ENCODE results near the gene E2F7. TPM values are rescaled to one million over a fixed set of nuclear protein-coding genes. Genes with fewer than 3 reads are reported as not detected.

E2F7 gene
- total and polyA plus RNA-seq, 2 of the 8 experiments (the other 6 are each of a cell fraction or from before 2014, with no cell fraction given), result 8.8 to 18.5 TPM

- no peak for TF ChIP-seq RNF2 (IDR thresholded peaks at IDR 0.05; ENCODE audit: borderline replicate concordance, low read depth, low read length, missing control alignments, poor library complexity, severe bottlenecking)
- 0 out of 2 replicates have a peak, but pooled peaks have one; percentile 5 for TF ChIP-seq GTF2F1 (IDR thresholded peaks at IDR 0.05; ENCODE audit: borderline replicate concordance, low read depth, low read length)
- TF ChIP-seq SP1 (IDR thresholded peaks at IDR 0.05; ENCODE audit: low read depth, low read length), result peak; percentile 86
- TF ChIP-seq POU5F1 (IDR thresholded peaks at IDR 0.05; ENCODE audit: low read depth, low read length), result peak; percentile 77; the same call in 1 of the 2 replicates
- no peak for TF ChIP-seq USF2 (IDR thresholded peaks at IDR 0.05; ENCODE audit: low read length)
- peak; percentile 75 for TF ChIP-seq TAF7 (optimal IDR thresholded peaks at IDR 0.05; ENCODE audit: borderline replicate concordance, low read depth, low read length)
- peak; percentile 42; the same call in 1 of the 2 replicates for TF ChIP-seq YY1 (IDR thresholded peaks at IDR 0.05; ENCODE audit: low read depth, low read length)
- TF ChIP-seq SP2 (IDR thresholded peaks at IDR 0.05; ENCODE audit: low read length), result no peak
- no peak for TF ChIP-seq BCL11A (IDR thresholded peaks at IDR 0.05; ENCODE audit: low read depth in 2 of 2, low read length in 2 of 2)
- no peak for TF ChIP-seq BACH1 (IDR thresholded peaks at IDR 0.05; ENCODE audit: low read length)
- no peak for TF ChIP-seq EGR1 (IDR thresholded peaks at IDR 0.05; ENCODE audit: borderline replicate concordance, low read depth, low read length)
- peak; percentile 79 for TF ChIP-seq PHF8 (conservative IDR thresholded peaks at IDR 0.05; ENCODE audit: low read depth, low read length)
- TF ChIP-seq TBP (IDR thresholded peaks at IDR 0.05; ENCODE audit: low read depth, low read length), result peak; percentile 73
- no peak for TF ChIP-seq SIRT6 (IDR thresholded peaks at IDR 0.05; ENCODE audit: low read length)
- TF ChIP-seq CREB1 (IDR thresholded peaks at IDR 0.05), result peak; percentile 41
- peak; percentile 42 to 50; a peak in 2 of 4 replicates for TF ChIP-seq SIN3A (conservative IDR thresholded peaks at IDR 0.05 in 1 of 2, IDR thresholded peaks at IDR 0.05 in 1 of 2; ENCODE audit: low read depth in 1 of 2, low read length in 2 of 2)
- TF ChIP-seq TAF1 (IDR thresholded peaks at IDR 0.05; ENCODE audit: low read depth, low read length), result peak; percentile 69
- TF ChIP-seq NRF1 (IDR thresholded peaks at IDR 0.05; ENCODE audit: low read depth, low read length), result 0 out of 2 replicates have a peak, but pooled peaks have one; percentile 14
- no peak for TF ChIP-seq RFX5 (IDR thresholded peaks at IDR 0.05; ENCODE audit: borderline replicate concordance, low read depth, low read length)
- TF ChIP-seq SP4 (IDR thresholded peaks at IDR 0.05; ENCODE audit: low read length), result peak; percentile 20; the same call in 1 of the 2 replicates
- TF ChIP-seq POLR2A (IDR thresholded peaks at IDR 0.05; ENCODE audit: control extremely low read depth in 1 of 2, low read depth in 2 of 2, low read length in 2 of 2), result peak; percentile 89 to 94
- TF ChIP-seq GABPA (IDR thresholded peaks at IDR 0.05; ENCODE audit: borderline replicate concordance, insufficient read depth, low read length), result no peak
- TF ChIP-seq RAD21 (IDR thresholded peaks at IDR 0.05 in 1 of 2, conservative IDR thresholded peaks at IDR 0.05 in 1 of 2; ENCODE audit: low read depth in 2 of 2, low read length in 2 of 2), result no peak
- no peak for TF ChIP-seq SIX5 (IDR thresholded peaks at IDR 0.05; ENCODE audit: low read depth, low read length)
Observed at GRCh38 chr12:77065361-77066204, at the start of gene E2F7 (continued).

Data from H1 (cell line).